ENCODE results near the gene RFX4. TPM values are rescaled to one million over a fixed set of nuclear protein-coding genes. Genes with fewer than 3 reads are reported as not detected.

RFX4 gene
- total and polyA plus RNA-seq, 9 of the 15 experiments (the other 6 are each of a cell fraction or from before 2014, with no cell fraction given), result not detected

- TF ChIP-seq SIN3A (IDR thresholded peaks at IDR 0.05; ENCODE audit: borderline replicate concordance in 2 of 2, control insufficient read depth in 1 of 2, low read depth in 2 of 2, low read length in 2 of 2), result no peak
- TF ChIP-seq HOXB6 (CRISPR knock-in tag; IDR thresholded peaks at IDR 0.05; ENCODE audit: borderline replicate concordance), result no peak
- TF ChIP-seq BRD4 (IDR thresholded peaks at IDR 0.05), result no peak; the same call in 1 of the 2 replicates
- no peak for TF ChIP-seq KLF16 (IDR thresholded peaks at IDR 0.05)
- TF ChIP-seq ZFP30 (CRISPR knock-in tag; IDR thresholded peaks at IDR 0.05; ENCODE audit: borderline replicate concordance), result no peak
- TF ChIP-seq, protein P1, sequence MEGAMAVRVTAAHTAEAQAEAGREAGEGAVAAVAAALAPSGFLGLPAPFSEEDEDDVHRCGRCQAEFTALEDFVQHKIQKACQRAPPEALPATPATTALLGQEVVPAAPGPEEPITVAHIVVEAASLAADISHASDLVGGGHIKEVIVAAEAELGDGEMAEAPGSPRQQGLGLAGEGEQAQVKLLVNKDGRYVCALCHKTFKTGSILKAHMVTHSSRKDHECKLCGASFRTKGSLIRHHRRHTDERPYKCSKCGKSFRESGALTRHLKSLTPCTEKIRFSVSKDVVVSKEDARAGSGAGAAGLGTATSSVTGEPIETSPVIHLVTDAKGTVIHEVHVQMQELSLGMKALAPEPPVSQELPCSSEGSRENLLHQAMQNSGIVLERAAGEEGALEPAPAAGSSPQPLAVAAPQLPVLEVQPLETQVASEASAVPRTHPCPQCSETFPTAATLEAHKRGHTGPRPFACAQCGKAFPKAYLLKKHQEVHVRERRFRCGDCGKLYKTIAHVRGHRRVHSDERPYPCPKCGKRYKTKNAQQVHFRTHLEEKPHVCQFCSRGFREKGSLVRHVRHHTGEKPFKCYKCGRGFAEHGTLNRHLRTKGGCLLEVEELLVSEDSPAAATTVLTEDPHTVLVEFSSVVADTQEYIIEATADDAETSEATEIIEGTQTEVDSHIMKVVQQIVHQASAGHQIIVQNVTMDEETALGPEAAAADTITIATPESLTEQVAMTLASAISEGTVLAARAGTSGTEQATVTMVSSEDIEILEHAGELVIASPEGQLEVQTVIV (CRISPR knock-in tag; IDR thresholded peaks at IDR 0.05; ENCODE audit: borderline replicate concordance), result 0 out of 2 replicates have a peak, but pooled peaks have one; percentile 34
- no peak for TF ChIP-seq ZNF140 (CRISPR knock-in tag; IDR thresholded peaks at IDR 0.05)
- TF ChIP-seq MED1 (CRISPR knock-in tag; IDR thresholded peaks at IDR 0.05; ENCODE audit: borderline replicate concordance), result no peak
- TF ChIP-seq MLLT1 (IDR thresholded peaks at IDR 0.05), result peak in 1 of 2 experiments; percentile 86; a peak in 2 of 4 replicates
- TF ChIP-seq TEAD4 (IDR thresholded peaks at IDR 0.05; ENCODE audit: low read length), result peak; percentile 43; the same call in 1 of the 2 replicates
- TF ChIP-seq TEAD4 (CRISPR knock-in tag; IDR thresholded peaks at IDR 0.05; ENCODE audit: borderline replicate concordance), result 0 out of 2 replicates have a peak, but pooled peaks have one; percentile 52
- TF ChIP-seq NFRKB (IDR thresholded peaks at IDR 0.05; ENCODE audit: low read depth), result peak; percentile 53
- 0 out of 2 replicates have a peak, but pooled peaks have one; percentile 35 for TF ChIP-seq HNRNPL (IDR thresholded peaks at IDR 0.05; ENCODE audit: low read depth, low read length)
- 0 out of 2 replicates have a peak, but pooled peaks have one; percentile 31 for TF ChIP-seq FOXM1 (IDR thresholded peaks at IDR 0.05; ENCODE audit: low read depth)
- TF ChIP-seq FOXM1 (CRISPR knock-in tag; IDR thresholded peaks at IDR 0.05; ENCODE audit: low read depth), result no peak
- TF ChIP-seq, protein P2, sequence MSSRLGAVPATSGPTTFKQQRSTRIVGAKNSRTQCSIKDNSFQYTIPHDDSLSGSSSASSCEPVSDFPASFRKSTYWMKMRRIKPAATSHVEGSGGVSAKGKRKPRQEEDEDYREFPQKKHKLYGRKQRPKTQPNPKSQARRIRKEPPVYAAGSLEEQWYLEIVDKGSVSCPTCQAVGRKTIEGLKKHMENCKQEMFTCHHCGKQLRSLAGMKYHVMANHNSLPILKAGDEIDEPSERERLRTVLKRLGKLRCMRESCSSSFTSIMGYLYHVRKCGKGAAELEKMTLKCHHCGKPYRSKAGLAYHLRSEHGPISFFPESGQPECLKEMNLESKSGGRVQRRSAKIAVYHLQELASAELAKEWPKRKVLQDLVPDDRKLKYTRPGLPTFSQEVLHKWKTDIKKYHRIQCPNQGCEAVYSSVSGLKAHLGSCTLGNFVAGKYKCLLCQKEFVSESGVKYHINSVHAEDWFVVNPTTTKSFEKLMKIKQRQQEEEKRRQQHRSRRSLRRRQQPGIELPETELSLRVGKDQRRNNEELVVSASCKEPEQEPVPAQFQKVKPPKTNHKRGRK (tag; IDR thresholded peaks at IDR 0.05), result no peak
- no peak for TF ChIP-seq ZNF785 (CRISPR knock-in tag; IDR thresholded peaks at IDR 0.05)
- TF ChIP-seq, protein P3, sequence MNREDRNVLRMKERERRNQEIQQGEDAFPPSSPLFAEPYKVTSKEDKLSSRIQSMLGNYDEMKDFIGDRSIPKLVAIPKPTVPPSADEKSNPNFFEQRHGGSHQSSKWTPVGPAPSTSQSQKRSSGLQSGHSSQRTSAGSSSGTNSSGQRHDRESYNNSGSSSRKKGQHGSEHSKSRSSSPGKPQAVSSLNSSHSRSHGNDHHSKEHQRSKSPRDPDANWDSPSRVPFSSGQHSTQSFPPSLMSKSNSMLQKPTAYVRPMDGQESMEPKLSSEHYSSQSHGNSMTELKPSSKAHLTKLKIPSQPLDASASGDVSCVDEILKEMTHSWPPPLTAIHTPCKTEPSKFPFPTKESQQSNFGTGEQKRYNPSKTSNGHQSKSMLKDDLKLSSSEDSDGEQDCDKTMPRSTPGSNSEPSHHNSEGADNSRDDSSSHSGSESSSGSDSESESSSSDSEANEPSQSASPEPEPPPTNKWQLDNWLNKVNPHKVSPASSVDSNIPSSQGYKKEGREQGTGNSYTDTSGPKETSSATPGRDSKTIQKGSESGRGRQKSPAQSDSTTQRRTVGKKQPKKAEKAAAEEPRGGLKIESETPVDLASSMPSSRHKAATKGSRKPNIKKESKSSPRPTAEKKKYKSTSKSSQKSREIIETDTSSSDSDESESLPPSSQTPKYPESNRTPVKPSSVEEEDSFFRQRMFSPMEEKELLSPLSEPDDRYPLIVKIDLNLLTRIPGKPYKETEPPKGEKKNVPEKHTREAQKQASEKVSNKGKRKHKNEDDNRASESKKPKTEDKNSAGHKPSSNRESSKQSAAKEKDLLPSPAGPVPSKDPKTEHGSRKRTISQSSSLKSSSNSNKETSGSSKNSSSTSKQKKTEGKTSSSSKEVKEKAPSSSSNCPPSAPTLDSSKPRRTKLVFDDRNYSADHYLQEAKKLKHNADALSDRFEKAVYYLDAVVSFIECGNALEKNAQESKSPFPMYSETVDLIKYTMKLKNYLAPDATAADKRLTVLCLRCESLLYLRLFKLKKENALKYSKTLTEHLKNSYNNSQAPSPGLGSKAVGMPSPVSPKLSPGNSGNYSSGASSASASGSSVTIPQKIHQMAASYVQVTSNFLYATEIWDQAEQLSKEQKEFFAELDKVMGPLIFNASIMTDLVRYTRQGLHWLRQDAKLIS (CRISPR knock-in tag; IDR thresholded peaks at IDR 0.05), result no peak
These were observed 191.4 kb downstream of the RFX4 start, which contains the start of gene RIC8B (continued) for GRCh38 chr12:106774005-106774807.
